Keratinocyte (primary cell): ENCODE measurements around the gene RASA3. TPM values are rescaled to one million over a fixed set of nuclear protein-coding genes. Genes with fewer than 3 reads are reported as not detected.

ENCODE experiments used
- DNase-seq: peaks from one replicate; pipeline ENCODE4 v3.0.0-alpha.2; 2011; ENCODE audit warnings: low read depth, missing footprints, low spot score
- FAIRE-seq: peaks from 2 replicates; lab custom pipeline; 2011; peaks lifted over from hg19 to GRCh38; lab: Jason Lieb, UNC
- H2AFZ ChIP-seq: 2 replicates; pipeline ENCODE4 v1.6.0; 2012; ENCODE audit warnings: low read length, control low read depth, inconsistent platforms; ENCODE audit not compliant: control insufficient read depth
- H3K27ac ChIP-seq: 2 replicates; pipeline ENCODE4 v1.5.1; 2011; ENCODE audit warnings: low read length; ENCODE audit not compliant: control insufficient read depth, insufficient read depth
- H3K27me3 ChIP-seq: 3 replicates; pipeline ENCODE4 v1.6.0; 2011; ENCODE audit warnings: low read length; ENCODE audit not compliant: control insufficient read depth, insufficient read depth; ENCODE audit errors: extremely low read depth
- H3K36me3 ChIP-seq, 2 experiments: 2 replicates in 1 of 2; 3 replicates in 1 of 2; pipeline ENCODE4 v1.5.1; 2011; ENCODE audit warnings: low read length in 2 of 2, mild to moderate bottlenecking in 1 of 2; ENCODE audit not compliant: control insufficient read depth in 2 of 2, insufficient read depth in 2 of 2; ENCODE audit errors: extremely low read depth in 1 of 2
- H3K4me1 ChIP-seq: 3 replicates; pipeline ENCODE4 v1.5.1; 2011; ENCODE audit warnings: low read length; ENCODE audit not compliant: control insufficient read depth, insufficient read depth; ENCODE audit errors: extremely low read depth
- H3K4me2 ChIP-seq: 3 replicates; pipeline ENCODE4 v1.6.0; 2011; ENCODE audit warnings: low read depth, low read length; ENCODE audit not compliant: control insufficient read depth, insufficient read depth; ENCODE audit errors: extremely low read depth
- H3K4me3 ChIP-seq, 3 experiments: fragments of 200-600 bp in 1 of 3; sonication (generic) in 1 of 3; 2 replicates in 2 of 3; 3 replicates in 1 of 3; pipeline ENCODE4 v1.5.1; 2011 to 2016; ENCODE audit warnings: low read length in 3 of 3, mild to moderate bottlenecking in 3 of 3, control low read depth in 2 of 3, inconsistent platforms in 1 of 3, low read depth in 1 of 3, mixed read lengths in 1 of 3, mixed run types in 1 of 3, moderate library complexity in 1 of 3; ENCODE audit not compliant: control insufficient read depth in 2 of 3, insufficient read depth in 2 of 3; ENCODE audit errors: extremely low read depth in 1 of 3
- H3K79me2 ChIP-seq: 2 replicates; pipeline ENCODE4 v1.6.0; 2012; ENCODE audit warnings: low read length; ENCODE audit not compliant: control insufficient read depth, insufficient read depth
- H3K9ac ChIP-seq: 3 replicates; pipeline ENCODE4 v1.6.0; 2011; ENCODE audit warnings: low read length; ENCODE audit not compliant: control insufficient read depth, insufficient read depth; ENCODE audit errors: extremely low read depth
- H3K9me1 ChIP-seq: 3 replicates; pipeline ENCODE4 v1.6.0; 2011; ENCODE audit warnings: low read length; ENCODE audit not compliant: control insufficient read depth, insufficient read depth; ENCODE audit errors: extremely low read depth
- H3K9me3 ChIP-seq: 2 replicates; pipeline ENCODE4 v1.5.1; 2012; ENCODE audit warnings: low read depth, low read length; ENCODE audit not compliant: control insufficient read depth
- H4K20me1 ChIP-seq: 3 replicates; pipeline ENCODE4 v1.6.0; 2011; ENCODE audit warnings: low read length; ENCODE audit not compliant: control insufficient read depth, insufficient read depth; ENCODE audit errors: extremely low read depth
- CTCF ChIP-seq, 3 experiments: IDR thresholded peaks in 1 of 3; conservative IDR thresholded peaks in 1 of 3; optimal IDR thresholded peaks in 1 of 3; 2 replicates in 2 of 3; 3 replicates in 1 of 3; pipeline versions ENCODE3 to v1.5.1; 2011; ENCODE audit warnings: low read length in 3 of 3, mild to moderate bottlenecking in 3 of 3, moderate library complexity in 2 of 3, control low read depth in 1 of 3, inconsistent platforms in 1 of 3; ENCODE audit not compliant: insufficient read depth in 2 of 3; ENCODE audit errors: extremely low read depth in 1 of 3
- EZH2 ChIP-seq: IDR thresholded peaks from one replicate; pipeline ENCODE4 v1.6.1; 2012; ENCODE audit warnings: inconsistent platforms, mild to moderate bottlenecking, low read length, moderate library complexity
- dilution Hi-C: fragments of 300-500 bp; cut with MboI; formaldehyde crosslinking; loops from one replicate; pipeline ENCODE4 v1.7.0; 2020; ENCODE audit warnings: low sequenced_read_pairs; ENCODE audit not compliant: extremely low pct_ligation_motif_present
- polyA plus RNA-seq, 5 experiments: library from polyadenylated mRNA; depleted of rRNA in 3 of 5; stranded (reverse) in 3 of 5; stranded (forward) in 1 of 5; unstranded in 1 of 5; fragments of >200 nt; gene quantifications; 1 replicate in 1 of 5; 2 replicates in 3 of 5; 3 replicates in 1 of 5; pipeline versions ENCODE4 v1.2.1 to v1.2.3, GENCODE V29; 2011 to 2012; ENCODE audit warnings: missing spikeins in 2 of 5, low read depth in 1 of 5, low replicate concordance in 1 of 5

Gene RASA3
- polyA plus RNA-seq, 1 donor (not counting 4 experiments of a cell fraction or from before 2014, with no cell fraction given), result 4.1 TPM

GRCh38 chr13:113960276-113960948 lies 172.0 kb downstream of the RASA3 start:
- Histone ChIP-seq H3K27me3 (no peaks in the 10 kb centered on the region), H3K9me1 (no peaks in the 10 kb centered on the region), H4K20me1 (no peaks in the 10 kb centered on the region), H3K4me2 (no peak overlapping the region), H3K9me3 (peaks cover 11% of the 10 kb centered on the region), H2AFZ (no peak overlapping the region), H3K27ac (no peak overlapping the region), H3K36me3 (no peaks in the 10 kb centered on the region), H3K9ac (no peak overlapping the region), H3K4me3 (no peak overlapping the region), H3K79me2 (no peaks in the 10 kb centered on the region), H3K4me1 (no peaks in the 10 kb centered on the region)
- FAIRE-seq, result no peak
- no peak for TF ChIP-seq CTCF (optimal IDR thresholded peaks at IDR 0.05 in 1 of 3, IDR thresholded peaks at IDR 0.05 in 1 of 3, conservative IDR thresholded peaks at IDR 0.05 in 1 of 3; ENCODE audit: extremely low read depth in 1 of 3, insufficient read depth in 2 of 3, low read length in 3 of 3)
- no peak for TF ChIP-seq EZH2
- DNase-seq, result no peak
- dilution Hi-C loops, result no loop called here

- H3K4me2 ChIP-seq, result no peak overlapping the region
- no peaks in the 10 kb centered on the region for H3K9me1 ChIP-seq
- H3K79me2 ChIP-seq, result no peaks in the 10 kb centered on the region
- H3K4me1 ChIP-seq, result no peaks in the 10 kb centered on the region
- no peak overlapping the region for H3K27ac ChIP-seq
- H4K20me1 ChIP-seq, result no peaks in the 10 kb centered on the region
- FAIRE-seq (no peak), DNase-seq (no peak)
- no peaks in the 10 kb centered on the region for H3K36me3 ChIP-seq
- H2AFZ ChIP-seq, result no peak overlapping the region
- dilution Hi-C loops, result no loop called here
- no peaks in the 10 kb centered on the region for H3K27me3 ChIP-seq
- no peak overlapping the region for H3K9ac ChIP-seq
- H3K4me3 ChIP-seq, result no peak overlapping the region
- TF ChIP-seq EZH2, result no peak
- TF ChIP-seq CTCF (optimal IDR thresholded peaks at IDR 0.05 in 1 of 3, IDR thresholded peaks at IDR 0.05 in 1 of 3, conservative IDR thresholded peaks at IDR 0.05 in 1 of 3; ENCODE audit: extremely low read depth in 1 of 3, insufficient read depth in 2 of 3, low read length in 3 of 3), result no peak
- peaks cover 14% of the 10 kb centered on the region for H3K9me3 ChIP-seq
Measured at GRCh38 chr13:113959198-113959597, 173.2 kb downstream of the RASA3 start.
